WTC11 (cell line): ENCODE data around the gene FRMD4A.

Experiments used
- CBFB ChIP-seq: sonication (generic); formaldehyde crosslinking; IDR thresholded peaks from 2 replicates; pipeline ENCODE4 v1.8.1; 2022; ENCODE audit warnings: mild to moderate bottlenecking, low read depth, missing genetic modification reagents
- FOXP1 ChIP-seq: sonication (generic); formaldehyde crosslinking; IDR thresholded peaks from 2 replicates; pipeline ENCODE4 v1.8.0; 2022; ENCODE audit warnings: missing genetic modification reagents, mild to moderate bottlenecking, moderate library complexity, borderline replicate concordance
- TF ChIP-seq, protein P1 (sequence below): fragments of 200-600 bp; IDR thresholded peaks from 2 replicates; pipeline ENCODE4 v1.8.0; 2022; ENCODE audit warnings: antibody characterized with exemption

GRCh38 chr10:14200698-14201544, 129.8 kb downstream of the FRMD4A start:
- TF ChIP-seq CBFB (CRISPR knock-in tag) (no peak), FOXP1 (CRISPR knock-in tag) (no peak)
- TF ChIP-seq, protein P1, sequence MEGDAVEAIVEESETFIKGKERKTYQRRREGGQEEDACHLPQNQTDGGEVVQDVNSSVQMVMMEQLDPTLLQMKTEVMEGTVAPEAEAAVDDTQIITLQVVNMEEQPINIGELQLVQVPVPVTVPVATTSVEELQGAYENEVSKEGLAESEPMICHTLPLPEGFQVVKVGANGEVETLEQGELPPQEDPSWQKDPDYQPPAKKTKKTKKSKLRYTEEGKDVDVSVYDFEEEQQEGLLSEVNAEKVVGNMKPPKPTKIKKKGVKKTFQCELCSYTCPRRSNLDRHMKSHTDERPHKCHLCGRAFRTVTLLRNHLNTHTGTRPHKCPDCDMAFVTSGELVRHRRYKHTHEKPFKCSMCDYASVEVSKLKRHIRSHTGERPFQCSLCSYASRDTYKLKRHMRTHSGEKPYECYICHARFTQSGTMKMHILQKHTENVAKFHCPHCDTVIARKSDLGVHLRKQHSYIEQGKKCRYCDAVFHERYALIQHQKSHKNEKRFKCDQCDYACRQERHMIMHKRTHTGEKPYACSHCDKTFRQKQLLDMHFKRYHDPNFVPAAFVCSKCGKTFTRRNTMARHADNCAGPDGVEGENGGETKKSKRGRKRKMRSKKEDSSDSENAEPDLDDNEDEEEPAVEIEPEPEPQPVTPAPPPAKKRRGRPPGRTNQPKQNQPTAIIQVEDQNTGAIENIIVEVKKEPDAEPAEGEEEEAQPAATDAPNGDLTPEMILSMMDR, result peak; percentile 81
